Stomach (tissue), 4 donors: ENCODE measurements around the gene TRIO.

Experiments used
- CTCF ChIP-seq, 7 experiments: fragments of 450-650 bp in 4 of 7; fragments of 200-600 bp in 3 of 7; sonication (generic) in 3 of 7; IDR thresholded peaks; one replicate each; pipeline ENCODE4 v1.5.1; 2016 to 2019; ENCODE audit warnings: antibody characterized with exemption in 7 of 7, control low read depth in 2 of 7, mild to moderate bottlenecking in 1 of 7
- POLR2A ChIP-seq, 4 donors: fragments of 450-650 bp; IDR thresholded peaks; one replicate each; pipeline ENCODE4 v1.6.1; 2016; ENCODE audit warnings: antibody characterized with exemption in 4 of 4, control low read depth in 2 of 4, mild to moderate bottlenecking in 1 of 4, moderate library complexity in 1 of 4
- POLR2AphosphoS5 ChIP-seq, 3 donors: sonication (generic); formaldehyde crosslinking; IDR thresholded peaks; one replicate each; pipeline ENCODE4 v1.6.1; 2016; ENCODE audit warnings: antibody characterized with exemption in 3 of 3

GRCh38 chr5:14149672-14150274, 6.6 kb downstream of the TRIO start:
- TF ChIP-seq CTCF (IDR thresholded peaks at IDR 0.05) (no peak), POLR2A (IDR thresholded peaks at IDR 0.05) (no peak), POLR2AphosphoS5 (IDR thresholded peaks at IDR 0.05) (no peak)
